HepG2 (cell line): ENCODE measurements around the gene VPS37B. TPM values are rescaled to one million over a fixed set of nuclear protein-coding genes. Genes with fewer than 3 reads are reported as not detected.

Experiments used
- CC2D1A ChIP-seq: sonication (generic); formaldehyde crosslinking; IDR thresholded peaks from 2 replicates; pipeline ENCODE4 v1.8.1; 2023; ENCODE audit warnings: mild to moderate bottlenecking, missing genetic modification reagents
- FOXP1 ChIP-seq, 2 experiments: fragments of 450-650 bp in 1 of 2; IDR thresholded peaks; 2 replicates each; pipeline ENCODE4 v1.6.1; 2017 to 2018; ENCODE audit warnings: antibody characterized with exemption in 1 of 2
- HMG20A ChIP-seq: IDR thresholded peaks from 2 replicates; pipeline ENCODE4 v1.6.1; 2016; ENCODE audit warnings: borderline replicate concordance
- KDM1A ChIP-seq: IDR thresholded peaks from 2 replicates; pipeline ENCODE4 v1.6.1; 2016; ENCODE audit warnings: missing compliant biosample characterization
- MED13 ChIP-seq: sonication (generic); formaldehyde crosslinking; IDR thresholded peaks from 2 replicates; pipeline ENCODE4 v1.5.0; 2020; ENCODE audit warnings: missing genetic modification reagents
- MXI1 ChIP-seq: IDR thresholded peaks from 3 replicates; pipeline ENCODE4 v1.6.1; 2012; ENCODE audit warnings: low read depth, low read length, inconsistent platforms, borderline replicate concordance
- NAIF1 ChIP-seq: sonication (generic); formaldehyde crosslinking; IDR thresholded peaks from 2 replicates; pipeline ENCODE4 v1.5.0; 2020; ENCODE audit warnings: mild to moderate bottlenecking, missing genetic modification reagents, borderline replicate concordance
- PPARG ChIP-seq: conservative IDR thresholded peaks from 2 replicates; pipeline ENCODE4 v1.6.1; 2016; ENCODE audit warnings: missing biosample characterization, missing genetic modification reagents
- SALL1 ChIP-seq: sonication (generic); formaldehyde crosslinking; IDR thresholded peaks from 2 replicates; pipeline ENCODE4 v1.8.0; 2022; ENCODE audit warnings: mild to moderate bottlenecking, missing genetic modification reagents
- ZNF17 ChIP-seq: sonication (generic); formaldehyde crosslinking; IDR thresholded peaks from 2 replicates; pipeline ENCODE4 v1.5.0; 2020; ENCODE audit warnings: mild to moderate bottlenecking, missing genetic modification reagents
- ZNF501 ChIP-seq: sonication (generic); formaldehyde crosslinking; IDR thresholded peaks from 2 replicates; pipeline ENCODE4 v1.5.1; 2020; ENCODE audit warnings: mild to moderate bottlenecking, moderate library complexity, missing genetic modification reagents
- ZNF839 ChIP-seq: sonication (generic); formaldehyde crosslinking; IDR thresholded peaks from 2 replicates; pipeline ENCODE4 v1.4.0; 2020; ENCODE audit warnings: missing genetic modification reagents, mild to moderate bottlenecking, borderline replicate concordance
- polyA plus RNA-seq, 8 experiments: library from polyadenylated mRNA; depleted of rRNA in 3 of 8; stranded (reverse) in 7 of 8; unstranded in 1 of 8; fragments of >200 nt; fragmentation: Illumina TruSeq in 4 of 8; extraction: Trizol in 4 of 8; gene quantifications; 2 replicates each; pipeline versions ENCODE4 v1.2.1 to v1.2.3, GENCODE V29; 2011 to 2016; ENCODE audit warnings: low read depth in 4 of 8, missing spikeins in 1 of 8, mixed read lengths in 1 of 8; ENCODE audit not compliant: insufficient read depth in 1 of 8
- total RNA-seq, 5 experiments: library from RNA; depleted of rRNA; stranded (reverse); fragments of >200 nt; fragmentation: Illumina TruSeq; extraction: Trizol; gene quantifications; 2 replicates each; pipeline ENCODE4 v1.2.3, GENCODE V29; 2016; ENCODE audit warnings: low read depth in 1 of 5
- TF ChIP-seq, protein P1 (sequence below), 2 experiments: sonication (generic) in 1 of 2; formaldehyde crosslinking in 1 of 2; IDR thresholded peaks; 2 replicates each; pipeline versions ENCODE4 v1.5.1 to v1.6.1; 2011 to 2020; ENCODE audit warnings: borderline replicate concordance in 1 of 2, low read depth in 1 of 2, low read length in 1 of 2, mild to moderate bottlenecking in 1 of 2, missing genetic modification reagents in 1 of 2, moderate library complexity in 1 of 2
- TF ChIP-seq, protein P2 (sequence below): sonication (generic); formaldehyde crosslinking; IDR thresholded peaks from 2 replicates; pipeline ENCODE4 v1.5.0; 2020; ENCODE audit warnings: mild to moderate bottlenecking, missing genetic modification reagents, borderline replicate concordance
- TF ChIP-seq, protein P3 (sequence below): sonication (generic); formaldehyde crosslinking; IDR thresholded peaks from 2 replicates; pipeline ENCODE4 v1.4.0; 2020; ENCODE audit warnings: missing genetic modification reagents, borderline replicate concordance
- TF ChIP-seq, protein P4 (sequence below): IDR thresholded peaks from 2 replicates; pipeline ENCODE4 v1.6.1; 2016
- TF ChIP-seq, protein P5 (sequence below): sonication (generic); formaldehyde crosslinking; IDR thresholded peaks from 2 replicates; pipeline ENCODE4 v1.4.0; 2020; ENCODE audit warnings: mild to moderate bottlenecking, missing genetic modification reagents

VPS37B gene
- total and polyA plus RNA-seq, 2 of the 13 experiments (the other 11 are each of a cell fraction or from before 2014, with no cell fraction given), result 4.6 to 5.3 TPM

DNA sequence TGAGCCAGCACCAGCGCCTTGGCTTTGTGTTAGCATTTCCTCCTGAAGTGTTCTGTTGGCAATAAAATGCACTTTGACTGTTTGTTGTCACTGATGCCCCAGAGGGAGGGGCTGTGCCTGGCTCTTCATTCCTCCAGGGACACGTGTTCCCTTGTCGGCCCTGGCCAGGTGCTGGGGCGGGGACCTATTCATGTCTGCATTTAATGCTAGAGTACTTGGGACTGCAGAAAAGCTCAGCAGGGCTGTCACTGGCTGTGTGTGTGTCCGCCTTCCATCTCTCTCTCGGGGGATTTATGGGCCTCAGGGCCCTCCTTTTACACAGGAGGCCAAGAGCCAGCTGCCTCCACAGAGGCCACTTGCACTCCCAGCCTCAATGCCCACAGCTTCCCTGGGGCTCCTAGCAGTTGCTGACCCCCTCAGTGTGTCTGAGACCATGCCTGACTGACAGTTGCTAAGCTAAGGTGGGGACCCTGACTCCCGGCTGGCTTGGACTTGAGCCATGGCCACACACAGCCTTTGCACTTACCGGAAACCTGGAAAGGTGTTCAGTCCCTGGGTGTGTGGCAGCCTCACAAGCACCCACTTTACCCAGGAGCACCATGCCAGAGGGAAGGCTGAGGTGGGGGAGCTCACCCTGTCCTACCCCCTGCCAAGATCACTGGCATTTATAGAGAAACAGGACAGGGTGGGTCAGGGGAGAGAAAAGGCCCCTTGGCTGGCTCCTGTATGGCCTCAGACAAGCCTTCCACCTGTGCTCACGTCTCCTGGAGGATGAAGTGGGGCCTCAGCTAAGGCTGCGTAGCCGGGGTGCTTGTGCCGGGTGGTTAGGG lies 32.8 kb downstream of the VPS37B start (continued):
- TF ChIP-seq, protein P1, sequence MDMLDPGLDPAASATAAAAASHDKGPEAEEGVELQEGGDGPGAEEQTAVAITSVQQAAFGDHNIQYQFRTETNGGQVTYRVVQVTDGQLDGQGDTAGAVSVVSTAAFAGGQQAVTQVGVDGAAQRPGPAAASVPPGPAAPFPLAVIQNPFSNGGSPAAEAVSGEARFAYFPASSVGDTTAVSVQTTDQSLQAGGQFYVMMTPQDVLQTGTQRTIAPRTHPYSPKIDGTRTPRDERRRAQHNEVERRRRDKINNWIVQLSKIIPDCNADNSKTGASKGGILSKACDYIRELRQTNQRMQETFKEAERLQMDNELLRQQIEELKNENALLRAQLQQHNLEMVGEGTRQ (IDR thresholded peaks at IDR 0.05; ENCODE audit: low read depth, low read length), result peak; percentile 70
- TF ChIP-seq, protein P1 (CRISPR knock-in tag; IDR thresholded peaks at IDR 0.05; ENCODE audit: borderline replicate concordance), result peak; percentile 68; the same call in 1 of the 2 replicates
- TF ChIP-seq PPARG (CRISPR knock-in tag) (0 out of 2 replicates have a peak, but pooled peaks have one; percentile 16), KDM1A (CRISPR knock-in tag) (no peak), MXI1 (peak; percentile 71; the same call in 1 of the 3 replicates), NAIF1 (CRISPR knock-in tag) (no peak), MED13 (CRISPR knock-in tag) (no peak), ZNF501 (CRISPR knock-in tag) (peak; percentile 55; the same call in 1 of the 2 replicates), HMG20A (no peak), ZNF839 (no peak), FOXP1 (IDR thresholded peaks at IDR 0.05) (no peak), FOXP1 (CRISPR knock-in tag; IDR thresholded peaks at IDR 0.05) (peak; percentile 48), SALL1 (CRISPR knock-in tag) (peak; percentile 41; the same call in 1 of the 2 replicates), CC2D1A (CRISPR knock-in tag) (no peak), ZNF17 (no peak)
- TF ChIP-seq, protein P2, sequence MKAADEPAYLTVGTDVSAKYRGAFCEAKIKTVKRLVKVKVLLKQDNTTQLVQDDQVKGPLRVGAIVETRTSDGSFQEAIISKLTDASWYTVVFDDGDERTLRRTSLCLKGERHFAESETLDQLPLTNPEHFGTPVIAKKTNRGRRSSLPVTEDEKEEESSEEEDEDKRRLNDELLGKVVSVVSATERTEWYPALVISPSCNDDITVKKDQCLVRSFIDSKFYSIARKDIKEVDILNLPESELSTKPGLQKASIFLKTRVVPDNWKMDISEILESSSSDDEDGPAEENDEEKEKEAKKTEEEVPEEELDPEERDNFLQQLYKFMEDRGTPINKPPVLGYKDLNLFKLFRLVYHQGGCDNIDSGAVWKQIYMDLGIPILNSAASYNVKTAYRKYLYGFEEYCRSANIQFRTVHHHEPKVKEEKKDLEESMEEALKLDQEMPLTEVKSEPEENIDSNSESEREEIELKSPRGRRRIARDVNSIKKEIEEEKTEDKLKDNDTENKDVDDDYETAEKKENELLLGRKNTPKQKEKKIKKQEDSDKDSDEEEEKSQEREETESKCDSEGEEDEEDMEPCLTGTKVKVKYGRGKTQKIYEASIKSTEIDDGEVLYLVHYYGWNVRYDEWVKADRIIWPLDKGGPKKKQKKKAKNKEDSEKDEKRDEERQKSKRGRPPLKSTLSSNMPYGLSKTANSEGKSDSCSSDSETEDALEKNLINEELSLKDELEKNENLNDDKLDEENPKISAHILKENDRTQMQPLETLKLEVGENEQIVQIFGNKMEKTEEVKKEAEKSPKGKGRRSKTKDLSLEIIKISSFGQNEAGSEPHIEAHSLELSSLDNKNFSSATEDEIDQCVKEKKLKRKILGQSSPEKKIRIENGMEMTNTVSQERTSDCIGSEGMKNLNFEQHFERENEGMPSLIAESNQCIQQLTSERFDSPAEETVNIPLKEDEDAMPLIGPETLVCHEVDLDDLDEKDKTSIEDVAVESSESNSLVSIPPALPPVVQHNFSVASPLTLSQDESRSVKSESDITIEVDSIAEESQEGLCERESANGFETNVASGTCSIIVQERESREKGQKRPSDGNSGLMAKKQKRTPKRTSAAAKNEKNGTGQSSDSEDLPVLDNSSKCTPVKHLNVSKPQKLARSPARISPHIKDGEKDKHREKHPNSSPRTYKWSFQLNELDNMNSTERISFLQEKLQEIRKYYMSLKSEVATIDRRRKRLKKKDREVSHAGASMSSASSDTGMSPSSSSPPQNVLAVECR (CRISPR knock-in tag), result peak; percentile 39; the same call in 1 of the 2 replicates
- TF ChIP-seq, protein P3, sequence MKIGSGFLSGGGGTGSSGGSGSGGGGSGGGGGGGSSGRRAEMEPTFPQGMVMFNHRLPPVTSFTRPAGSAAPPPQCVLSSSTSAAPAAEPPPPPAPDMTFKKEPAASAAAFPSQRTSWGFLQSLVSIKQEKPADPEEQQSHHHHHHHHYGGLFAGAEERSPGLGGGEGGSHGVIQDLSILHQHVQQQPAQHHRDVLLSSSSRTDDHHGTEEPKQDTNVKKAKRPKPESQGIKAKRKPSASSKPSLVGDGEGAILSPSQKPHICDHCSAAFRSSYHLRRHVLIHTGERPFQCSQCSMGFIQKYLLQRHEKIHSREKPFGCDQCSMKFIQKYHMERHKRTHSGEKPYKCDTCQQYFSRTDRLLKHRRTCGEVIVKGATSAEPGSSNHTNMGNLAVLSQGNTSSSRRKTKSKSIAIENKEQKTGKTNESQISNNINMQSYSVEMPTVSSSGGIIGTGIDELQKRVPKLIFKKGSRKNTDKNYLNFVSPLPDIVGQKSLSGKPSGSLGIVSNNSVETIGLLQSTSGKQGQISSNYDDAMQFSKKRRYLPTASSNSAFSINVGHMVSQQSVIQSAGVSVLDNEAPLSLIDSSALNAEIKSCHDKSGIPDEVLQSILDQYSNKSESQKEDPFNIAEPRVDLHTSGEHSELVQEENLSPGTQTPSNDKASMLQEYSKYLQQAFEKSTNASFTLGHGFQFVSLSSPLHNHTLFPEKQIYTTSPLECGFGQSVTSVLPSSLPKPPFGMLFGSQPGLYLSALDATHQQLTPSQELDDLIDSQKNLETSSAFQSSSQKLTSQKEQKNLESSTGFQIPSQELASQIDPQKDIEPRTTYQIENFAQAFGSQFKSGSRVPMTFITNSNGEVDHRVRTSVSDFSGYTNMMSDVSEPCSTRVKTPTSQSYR, result no peak
- TF ChIP-seq, protein P4, sequence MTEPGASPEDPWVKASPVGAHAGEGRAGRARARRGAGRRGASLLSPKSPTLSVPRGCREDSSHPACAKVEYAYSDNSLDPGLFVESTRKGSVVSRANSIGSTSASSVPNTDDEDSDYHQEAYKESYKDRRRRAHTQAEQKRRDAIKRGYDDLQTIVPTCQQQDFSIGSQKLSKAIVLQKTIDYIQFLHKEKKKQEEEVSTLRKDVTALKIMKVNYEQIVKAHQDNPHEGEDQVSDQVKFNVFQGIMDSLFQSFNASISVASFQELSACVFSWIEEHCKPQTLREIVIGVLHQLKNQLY (CRISPR knock-in tag), result peak; percentile 24; the same call in 1 of the 2 replicates
- TF ChIP-seq, protein P5, sequence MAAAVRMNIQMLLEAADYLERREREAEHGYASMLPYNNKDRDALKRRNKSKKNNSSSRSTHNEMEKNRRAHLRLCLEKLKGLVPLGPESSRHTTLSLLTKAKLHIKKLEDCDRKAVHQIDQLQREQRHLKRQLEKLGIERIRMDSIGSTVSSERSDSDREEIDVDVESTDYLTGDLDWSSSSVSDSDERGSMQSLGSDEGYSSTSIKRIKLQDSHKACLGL (CRISPR knock-in tag), result 0 out of 2 replicates have a peak, but pooled peaks have one; percentile 44
